WTC11 (cell line): ENCODE measurements around the gene AADACL3. TPM values are rescaled to one million over a fixed set of nuclear protein-coding genes. Genes with fewer than 3 reads are reported as not detected.

Experiments
- ATAC-seq: fragments of 200-7000 bp; cut with Tn5 transposase; 2 replicates; pipeline ENCODE4 v1.10.0; 2021; ENCODE audit warnings: mild to moderate bottlenecking, moderate library complexity
- CTCF ChIA-PET: fragments of 300-600 bp; sonication (Branson Sonifier 250); formaldehyde crosslinking; loops from one replicate; lab custom pipeline; 2021; ENCODE audit warnings: antibody characterized with exemption; lab: Charles Lee
- POLR2A ChIA-PET: fragments of 350-600 bp; sonication (Branson Sonifier 250); formaldehyde crosslinking; loops from one replicate; lab custom pipeline; 2021; ENCODE audit warnings: antibody characterized with exemption; lab: Charles Lee
- DNase-seq: peaks from one replicate; pipeline ENCODE4 v3.0.0; 2021; ENCODE audit warnings: low spot score
- H3K27ac Mint-ChIP-seq: 2 replicates; pipeline ENCODE4 v1.8.0; 2021; ENCODE audit warnings: mixed read lengths
- H3K27me3 Mint-ChIP-seq: 2 replicates; pipeline ENCODE4 v1.8.0; 2021; ENCODE audit warnings: low read depth, mild to moderate bottlenecking, moderate library complexity, mixed read lengths
- H3K36me3 Mint-ChIP-seq: 2 replicates; pipeline ENCODE4 v1.8.0; 2021; ENCODE audit warnings: mixed read lengths
- H3K4me1 Mint-ChIP-seq: 2 replicates; pipeline ENCODE4 v1.8.0; 2022; ENCODE audit warnings: mixed read lengths
- H3K4me3 Mint-ChIP-seq: 2 replicates; pipeline ENCODE4 v1.8.0; 2021; ENCODE audit warnings: mild to moderate bottlenecking, moderate library complexity, mixed read lengths
- H3K9me3 Mint-ChIP-seq: 2 replicates; pipeline ENCODE4 v1.8.0; 2021; ENCODE audit warnings: mixed read lengths
- ATF1 ChIP-seq: sonication (generic); formaldehyde crosslinking; IDR thresholded peaks from 2 replicates; pipeline ENCODE4 v1.8.1; 2023; ENCODE audit warnings: mild to moderate bottlenecking, moderate library complexity, missing genetic modification reagents
- CREB1 ChIP-seq: sonication (generic); formaldehyde crosslinking; IDR thresholded peaks from 2 replicates; pipeline ENCODE4 v1.8.0; 2023; ENCODE audit warnings: mild to moderate bottlenecking, missing genetic modification reagents
- FOXP1 ChIP-seq: sonication (generic); formaldehyde crosslinking; IDR thresholded peaks from 2 replicates; pipeline ENCODE4 v1.8.0; 2022; ENCODE audit warnings: missing genetic modification reagents, mild to moderate bottlenecking, moderate library complexity, borderline replicate concordance
- GABPB1 ChIP-seq: sonication (generic); formaldehyde crosslinking; IDR thresholded peaks from 2 replicates; pipeline ENCODE4 v1.8.1; 2023; ENCODE audit warnings: mild to moderate bottlenecking, missing genetic modification reagents
- HMGA2 ChIP-seq: fragments of 250-450 bp; sonication (Bioruptor Pico); IDR thresholded peaks from 2 replicates; pipeline ENCODE4 v1.4.0; 2021; ENCODE audit warnings: mild to moderate bottlenecking, moderate library complexity
- IRF2 ChIP-seq: sonication (generic); formaldehyde crosslinking; IDR thresholded peaks from 2 replicates; pipeline ENCODE4 v1.8.0; 2022; ENCODE audit warnings: low read depth, missing genetic modification reagents, borderline replicate concordance
- NFE2L1 ChIP-seq: sonication (generic); formaldehyde crosslinking; IDR thresholded peaks from 2 replicates; pipeline ENCODE4 v1.8.1; 2023; ENCODE audit warnings: missing genetic modification reagents
- NR1H2 ChIP-seq: sonication (generic); formaldehyde crosslinking; IDR thresholded peaks from 2 replicates; pipeline ENCODE4 v1.9.0; 2021; ENCODE audit warnings: mild to moderate bottlenecking, moderate library complexity, missing genetic modification reagents
- OVOL2 ChIP-seq: fragments of 250-450 bp; sonication (Bioruptor Pico); IDR thresholded peaks from 2 replicates; pipeline ENCODE4 v1.9.0; 2021; ENCODE audit warnings: mild to moderate bottlenecking, borderline replicate concordance
- RORB ChIP-seq: fragments of 250-450 bp; sonication (Bioruptor Pico); IDR thresholded peaks from 2 replicates; pipeline ENCODE4 v1.9.0; 2021; ENCODE audit warnings: mild to moderate bottlenecking
- ZNF219 ChIP-seq: sonication (generic); formaldehyde crosslinking; IDR thresholded peaks from 2 replicates; pipeline ENCODE4 v1.8.0; 2023; ENCODE audit warnings: missing genetic modification reagents, mild to moderate bottlenecking, borderline replicate concordance
- ZNF232 ChIP-seq: sonication (generic); formaldehyde crosslinking; IDR thresholded peaks from 2 replicates; pipeline ENCODE4 v1.8.0; 2022; ENCODE audit warnings: mild to moderate bottlenecking, missing genetic modification reagents
- ZNF317 ChIP-seq: sonication (generic); formaldehyde crosslinking; IDR thresholded peaks from 2 replicates; pipeline ENCODE4 v1.8.1; 2023; ENCODE audit warnings: low read depth, mild to moderate bottlenecking, moderate library complexity, missing genetic modification reagents, borderline replicate concordance
- ZNF423 ChIP-seq: fragments of 250-450 bp; sonication (Bioruptor Pico); IDR thresholded peaks from 2 replicates; pipeline ENCODE4 v2.1.2; 2022; ENCODE audit warnings: mild to moderate bottlenecking, moderate library complexity
- total RNA-seq: library from RNA; stranded (reverse); gene quantifications from 3 replicates; pipeline ENCODE4 v1.2.3, GENCODE V29; 2021
- TF ChIP-seq, protein P1 (sequence below): fragments of 250-450 bp; sonication (Bioruptor Pico); conservative IDR thresholded peaks from 2 replicates; pipeline ENCODE4 v1.9.0; 2021; ENCODE audit warnings: mild to moderate bottlenecking
- TF ChIP-seq, protein P2 (sequence below): fragments of 200-600 bp; IDR thresholded peaks from 2 replicates; pipeline ENCODE4 v1.8.0; 2022; ENCODE audit warnings: antibody characterized with exemption
- TF ChIP-seq, protein P3 (sequence below): sonication (generic); formaldehyde crosslinking; IDR thresholded peaks from 2 replicates; pipeline ENCODE4 v1.8.1; 2023; ENCODE audit warnings: mild to moderate bottlenecking, missing genetic modification reagents
- TF ChIP-seq, protein P4 (sequence below): fragments of 250-450 bp; sonication (Bioruptor Pico); IDR thresholded peaks from 2 replicates; pipeline ENCODE4 v1.9.0; 2021; ENCODE audit warnings: mild to moderate bottlenecking
- TF ChIP-seq, protein P5 (sequence below): sonication (generic); formaldehyde crosslinking; conservative IDR thresholded peaks from 2 replicates; pipeline ENCODE4 v1.8.1; 2023; ENCODE audit warnings: mild to moderate bottlenecking, low read depth, missing genetic modification reagents, moderate library complexity

Gene AADACL3
- total RNA-seq, 1 experiment from 2014 or later, result 0.77 TPM

DNA sequence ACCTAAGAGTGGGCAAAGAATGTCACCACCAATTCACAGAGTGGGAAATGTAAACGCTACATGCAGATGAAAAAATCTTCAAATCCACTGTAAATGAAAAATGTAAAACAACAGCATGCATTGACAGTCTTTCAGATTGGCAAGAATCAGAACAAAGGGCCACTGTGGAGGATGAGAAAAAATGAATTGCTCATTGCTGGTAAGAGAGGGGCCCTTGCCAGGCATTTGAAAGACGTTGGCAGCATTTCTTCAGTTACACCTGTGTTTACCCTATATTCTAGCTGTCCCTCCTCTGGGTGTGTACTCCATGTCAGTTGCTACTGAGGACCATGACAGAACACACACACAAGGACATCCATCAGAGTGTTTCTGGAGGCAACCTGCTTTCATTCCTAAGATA is 25.8 kb upstream of the AADACL3 start:
- H3K4me1 Mint-ChIP-seq, result 0 out of 2 replicates have a peak, but pooled peaks cover 4% of the 10 kb centered on the region
- 0 out of 2 replicates have a peak, but pooled peaks cover under 1% of the 10 kb centered on the region for H3K27me3 Mint-ChIP-seq
- ChIA-PET POLR2A (no interaction called here), CTCF (no interaction called here)
- ATAC-seq (no peak), DNase-seq (no peak)
- no peak overlapping the region for H3K4me3 Mint-ChIP-seq
- H3K27ac Mint-ChIP-seq, result no peak overlapping the region
- TF ChIP-seq CREB1 (CRISPR knock-in tag) (no peak), FOXP1 (CRISPR knock-in tag) (no peak), IRF2 (CRISPR knock-in tag) (no peak), ATF1 (CRISPR knock-in tag) (no peak), ZNF423 (no peak), ZNF317 (CRISPR knock-in tag) (no peak), ZNF219 (no peak), RORB (CRISPR knock-in tag) (no peak), NFE2L1 (CRISPR knock-in tag) (no peak), HMGA2 (no peak), GABPB1 (no peak), ZNF232 (no peak)
- TF ChIP-seq, protein P1, sequence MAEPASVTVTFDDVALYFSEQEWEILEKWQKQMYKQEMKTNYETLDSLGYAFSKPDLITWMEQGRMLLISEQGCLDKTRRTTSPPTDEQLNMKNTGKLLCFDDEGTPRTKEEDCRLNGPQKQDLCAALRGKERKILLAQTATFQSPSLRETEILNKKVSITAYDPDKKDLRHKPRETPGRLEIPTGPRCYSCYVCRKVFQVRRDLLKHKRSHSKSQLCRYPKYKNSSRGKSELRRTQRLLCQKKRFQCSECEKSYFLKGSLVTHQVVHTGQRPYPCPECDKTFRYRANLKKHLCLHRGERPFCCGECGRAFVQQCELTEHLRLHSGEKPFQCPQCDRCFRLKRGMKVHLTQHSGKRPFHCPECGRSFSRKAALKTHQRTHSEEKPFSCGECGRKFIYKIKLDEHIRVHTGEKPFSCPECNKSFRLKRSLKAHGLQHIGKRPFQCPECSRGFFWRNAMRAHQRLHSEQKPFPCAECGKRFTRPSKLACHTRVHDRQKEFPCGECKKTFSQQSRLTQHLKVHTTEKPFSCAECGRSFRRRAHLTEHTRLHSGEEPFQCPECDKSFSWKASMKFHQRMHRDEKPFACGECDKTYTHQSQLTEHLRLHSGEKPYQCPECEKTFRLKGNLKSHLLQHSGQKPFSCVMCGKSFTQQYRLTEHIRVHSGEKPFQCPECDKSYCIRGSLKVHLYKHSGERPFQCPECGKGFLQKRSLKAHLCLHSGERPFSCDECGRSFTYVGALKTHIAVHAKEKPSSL (CRISPR knock-in tag), result no peak
- TF ChIP-seq, protein P2, sequence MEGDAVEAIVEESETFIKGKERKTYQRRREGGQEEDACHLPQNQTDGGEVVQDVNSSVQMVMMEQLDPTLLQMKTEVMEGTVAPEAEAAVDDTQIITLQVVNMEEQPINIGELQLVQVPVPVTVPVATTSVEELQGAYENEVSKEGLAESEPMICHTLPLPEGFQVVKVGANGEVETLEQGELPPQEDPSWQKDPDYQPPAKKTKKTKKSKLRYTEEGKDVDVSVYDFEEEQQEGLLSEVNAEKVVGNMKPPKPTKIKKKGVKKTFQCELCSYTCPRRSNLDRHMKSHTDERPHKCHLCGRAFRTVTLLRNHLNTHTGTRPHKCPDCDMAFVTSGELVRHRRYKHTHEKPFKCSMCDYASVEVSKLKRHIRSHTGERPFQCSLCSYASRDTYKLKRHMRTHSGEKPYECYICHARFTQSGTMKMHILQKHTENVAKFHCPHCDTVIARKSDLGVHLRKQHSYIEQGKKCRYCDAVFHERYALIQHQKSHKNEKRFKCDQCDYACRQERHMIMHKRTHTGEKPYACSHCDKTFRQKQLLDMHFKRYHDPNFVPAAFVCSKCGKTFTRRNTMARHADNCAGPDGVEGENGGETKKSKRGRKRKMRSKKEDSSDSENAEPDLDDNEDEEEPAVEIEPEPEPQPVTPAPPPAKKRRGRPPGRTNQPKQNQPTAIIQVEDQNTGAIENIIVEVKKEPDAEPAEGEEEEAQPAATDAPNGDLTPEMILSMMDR, result no peak
- TF ChIP-seq, protein P3, sequence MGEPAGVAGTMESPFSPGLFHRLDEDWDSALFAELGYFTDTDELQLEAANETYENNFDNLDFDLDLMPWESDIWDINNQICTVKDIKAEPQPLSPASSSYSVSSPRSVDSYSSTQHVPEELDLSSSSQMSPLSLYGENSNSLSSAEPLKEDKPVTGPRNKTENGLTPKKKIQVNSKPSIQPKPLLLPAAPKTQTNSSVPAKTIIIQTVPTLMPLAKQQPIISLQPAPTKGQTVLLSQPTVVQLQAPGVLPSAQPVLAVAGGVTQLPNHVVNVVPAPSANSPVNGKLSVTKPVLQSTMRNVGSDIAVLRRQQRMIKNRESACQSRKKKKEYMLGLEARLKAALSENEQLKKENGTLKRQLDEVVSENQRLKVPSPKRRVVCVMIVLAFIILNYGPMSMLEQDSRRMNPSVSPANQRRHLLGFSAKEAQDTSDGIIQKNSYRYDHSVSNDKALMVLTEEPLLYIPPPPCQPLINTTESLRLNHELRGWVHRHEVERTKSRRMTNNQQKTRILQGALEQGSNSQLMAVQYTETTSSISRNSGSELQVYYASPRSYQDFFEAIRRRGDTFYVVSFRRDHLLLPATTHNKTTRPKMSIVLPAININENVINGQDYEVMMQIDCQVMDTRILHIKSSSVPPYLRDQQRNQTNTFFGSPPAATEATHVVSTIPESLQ (CRISPR knock-in tag), result no peak
- H3K9me3 Mint-ChIP-seq, result no peaks in the 10 kb centered on the region
- H3K36me3 Mint-ChIP-seq, result no peaks in the 10 kb centered on the region

DNA sequence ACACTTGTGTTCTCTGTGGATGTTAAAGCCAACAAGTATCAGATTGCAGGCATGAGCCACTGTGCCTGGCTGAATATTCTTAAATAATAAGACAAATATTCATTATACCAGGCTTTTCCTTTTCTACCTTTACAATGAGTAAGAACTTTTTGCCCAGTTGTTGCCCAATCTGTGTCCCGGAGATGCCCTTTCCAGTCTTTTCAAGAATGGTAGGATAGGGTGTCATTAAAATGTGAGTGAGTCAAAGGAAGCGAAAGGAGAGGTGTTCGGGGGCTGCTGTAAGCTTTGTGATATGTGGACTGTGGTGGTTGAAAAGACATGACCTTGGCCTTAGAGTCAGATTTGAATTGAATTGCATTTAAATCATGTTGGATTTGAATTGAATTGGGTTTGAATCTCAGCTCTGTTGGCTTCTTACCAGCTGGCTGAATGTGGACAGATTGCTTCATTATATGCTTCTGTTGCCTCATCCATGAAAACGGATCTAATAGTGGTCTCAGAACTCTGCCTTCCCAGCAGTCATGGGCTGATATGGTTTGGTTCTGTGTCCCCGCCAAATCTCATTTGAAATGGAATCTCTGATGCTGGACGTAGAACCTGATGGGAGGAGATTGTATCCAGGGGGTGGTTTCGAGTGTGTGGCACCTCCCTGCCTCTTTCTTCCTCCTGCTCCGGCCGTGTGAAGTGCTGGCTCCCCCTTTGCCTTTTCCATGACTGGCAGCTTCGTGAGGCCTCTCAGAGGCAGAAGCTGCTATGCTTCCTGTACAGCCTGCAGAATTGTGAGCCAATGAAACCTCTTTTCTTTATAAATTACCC is 22.7 kb upstream of the AADACL3 start:
- ATAC-seq (peak; percentile 30; the same call in 1 of the 2 replicates), DNase-seq (no peak)
- Mint-ChIP-seq H3K27me3 (peaks cover 3% of the 10 kb centered on the region; the same call in 1 of the 2 replicates), H3K4me3 (no peak overlapping the region), H3K27ac (no peak overlapping the region), H3K9me3 (peaks cover under 1% of the 10 kb centered on the region; the same call in 1 of the 2 replicates)
- ChIA-PET POLR2A (no interaction called here), CTCF (interaction anchor here (1.5 kb wide), 1 partner anchor 34 kb away, joined by 4 read pairs; no protein-coding TSS in a partner anchor)
- TF ChIP-seq GABPB1, result peak; percentile 57; the same call in 1 of the 2 replicates
- TF ChIP-seq NR1H2 (CRISPR knock-in tag), result no peak
- TF ChIP-seq OVOL2 (CRISPR knock-in tag), result no peak
- TF ChIP-seq, protein P4, sequence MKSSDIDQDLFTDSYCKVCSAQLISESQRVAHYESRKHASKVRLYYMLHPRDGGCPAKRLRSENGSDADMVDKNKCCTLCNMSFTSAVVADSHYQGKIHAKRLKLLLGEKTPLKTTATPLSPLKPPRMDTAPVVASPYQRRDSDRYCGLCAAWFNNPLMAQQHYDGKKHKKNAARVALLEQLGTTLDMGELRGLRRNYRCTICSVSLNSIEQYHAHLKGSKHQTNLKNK (CRISPR knock-in tag), result no peak
- TF ChIP-seq, protein P5, sequence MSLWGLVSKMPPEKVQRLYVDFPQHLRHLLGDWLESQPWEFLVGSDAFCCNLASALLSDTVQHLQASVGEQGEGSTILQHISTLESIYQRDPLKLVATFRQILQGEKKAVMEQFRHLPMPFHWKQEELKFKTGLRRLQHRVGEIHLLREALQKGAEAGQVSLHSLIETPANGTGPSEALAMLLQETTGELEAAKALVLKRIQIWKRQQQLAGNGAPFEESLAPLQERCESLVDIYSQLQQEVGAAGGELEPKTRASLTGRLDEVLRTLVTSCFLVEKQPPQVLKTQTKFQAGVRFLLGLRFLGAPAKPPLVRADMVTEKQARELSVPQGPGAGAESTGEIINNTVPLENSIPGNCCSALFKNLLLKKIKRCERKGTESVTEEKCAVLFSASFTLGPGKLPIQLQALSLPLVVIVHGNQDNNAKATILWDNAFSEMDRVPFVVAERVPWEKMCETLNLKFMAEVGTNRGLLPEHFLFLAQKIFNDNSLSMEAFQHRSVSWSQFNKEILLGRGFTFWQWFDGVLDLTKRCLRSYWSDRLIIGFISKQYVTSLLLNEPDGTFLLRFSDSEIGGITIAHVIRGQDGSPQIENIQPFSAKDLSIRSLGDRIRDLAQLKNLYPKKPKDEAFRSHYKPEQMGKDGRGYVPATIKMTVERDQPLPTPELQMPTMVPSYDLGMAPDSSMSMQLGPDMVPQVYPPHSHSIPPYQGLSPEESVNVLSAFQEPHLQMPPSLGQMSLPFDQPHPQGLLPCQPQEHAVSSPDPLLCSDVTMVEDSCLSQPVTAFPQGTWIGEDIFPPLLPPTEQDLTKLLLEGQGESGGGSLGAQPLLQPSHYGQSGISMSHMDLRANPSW (CRISPR knock-in tag), result no peak
- TF ChIP-seq, all 79 proteins: peak for 1
- peaks cover 6% of the 10 kb centered on the region; the same call in 1 of the 2 replicates for H3K4me1 Mint-ChIP-seq
- no peaks in the 10 kb centered on the region for H3K36me3 Mint-ChIP-seq
